HCT116 (cell line): ENCODE measurements around the gene MCF2L2.

Source experiments
- ATF3 ChIP-seq: IDR thresholded peaks from 2 replicates; pipeline ENCODE4 v1.6.1; 2012
- CTCF ChIP-seq, 3 experiments: fragments of 200-600 bp in 1 of 3; sonication (generic) in 1 of 3; IDR thresholded peaks in 2 of 3; conservative IDR thresholded peaks in 1 of 3; 2 replicates each; pipeline ENCODE4 v1.5.1; 2012 to 2017; ENCODE audit warnings: low read depth in 2 of 3, low read length in 2 of 3, antibody characterized with exemption in 1 of 3, borderline replicate concordance in 1 of 3, control low read depth in 1 of 3, mild to moderate bottlenecking in 1 of 3, mixed read lengths in 1 of 3, mixed run types in 1 of 3, moderate library complexity in 1 of 3; ENCODE audit not compliant: insufficient read depth in 1 of 3
- EZH2phosphoT487 ChIP-seq: fragments of 200-600 bp; IDR thresholded peaks from 2 replicates; pipeline ENCODE4 v1.6.1; 2018; ENCODE audit warnings: antibody characterized with exemption, borderline replicate concordance
- POLR2A ChIP-seq: IDR thresholded peaks from 2 replicates; pipeline ENCODE4 v1.7.0; 2011; ENCODE audit warnings: borderline replicate concordance; ENCODE audit not compliant: insufficient read depth, insufficient read length; ENCODE audit errors: extremely low read depth
- POLR2AphosphoS5 ChIP-seq: IDR thresholded peaks from 2 replicates; pipeline ENCODE4 v1.6.1; 2011; ENCODE audit warnings: mild to moderate bottlenecking, low read depth, low read length, moderate library complexity
- RAD21 ChIP-seq: IDR thresholded peaks from 2 replicates; pipeline ENCODE4 v1.6.1; 2012; ENCODE audit warnings: low read depth, mild to moderate bottlenecking
- REST ChIP-seq: IDR thresholded peaks from 2 replicates; pipeline ENCODE4 v1.6.1; 2012; ENCODE audit warnings: low read depth
- ZNF274 ChIP-seq: fragments of 200-500 bp; sonication (Bioruptor generic); IDR thresholded peaks from 2 replicates; pipeline ENCODE4 v1.6.1; 2014; ENCODE audit warnings: mild to moderate bottlenecking, low read depth, low read length, inconsistent platforms

DNA sequence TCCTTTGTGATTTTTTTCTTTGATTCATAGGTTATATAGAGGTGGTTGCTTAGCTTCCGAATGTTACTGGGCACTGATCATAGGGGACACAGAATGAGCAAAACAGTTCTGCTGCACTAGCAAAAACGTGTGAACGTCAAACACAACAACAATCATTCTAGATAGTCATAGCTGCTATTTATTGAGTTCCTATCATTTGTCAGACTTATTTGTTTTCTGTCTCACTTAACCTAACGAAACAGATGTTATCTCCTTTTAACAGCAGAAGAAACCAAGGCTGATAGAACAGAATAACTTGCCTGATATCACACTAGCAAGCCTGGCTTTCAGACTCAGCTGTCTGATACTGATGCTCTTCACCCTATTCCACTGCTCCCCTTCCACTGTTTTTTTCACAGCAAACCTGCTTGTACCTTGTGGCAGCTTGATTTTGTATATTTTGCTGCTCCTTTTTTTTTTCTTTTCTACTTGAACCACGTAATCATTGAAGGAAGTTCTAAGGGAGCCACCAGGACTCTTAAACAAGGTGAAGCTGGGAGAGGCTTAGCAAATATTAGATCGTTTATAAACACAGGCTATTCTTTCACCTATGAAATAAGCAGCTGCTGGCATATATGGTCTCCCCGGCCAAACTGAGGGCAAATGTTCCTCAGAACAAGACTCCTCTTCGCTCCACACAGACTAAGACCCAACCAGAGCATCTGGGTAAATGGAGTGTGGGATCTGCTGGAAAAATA is 78.8 kb downstream of the MCF2L2 start:
- no peak for TF ChIP-seq POLR2A
- TF ChIP-seq CTCF (IDR thresholded peaks at IDR 0.05 in 2 of 3, conservative IDR thresholded peaks at IDR 0.05 in 1 of 3; ENCODE audit: borderline replicate concordance in 1 of 3, insufficient read depth in 1 of 3, low read depth in 2 of 3, low read length in 2 of 3): no peak
- no peak for TF ChIP-seq POLR2AphosphoS5
- no peak for TF ChIP-seq EZH2phosphoT487
- TF ChIP-seq RAD21: no peak
- TF ChIP-seq ATF3: no peak
- no peak for TF ChIP-seq ZNF274
- TF ChIP-seq REST: no peak
